Adrenal gland (tissue), 12 donors: ENCODE results near the gene GGN. TPM values are rescaled to one million over a fixed set of nuclear protein-coding genes. Genes with fewer than 3 reads are reported as not detected.

Source experiments
- DNase-seq, 7 donors: peaks; one replicate each; pipeline ENCODE4 v3.0.0-alpha.2; 2019 to 2020
- H3K27ac ChIP-seq, 5 donors: fragments of 200-600 bp; sonication (generic) in 4 of 5; 1 replicate in 3 of 5; 2 replicates in 2 of 5; pipeline versions ENCODE4 v1.5.1 to v1.8.0; 2016 to 2020; ENCODE audit warnings: mild to moderate bottlenecking in 1 of 5
- H3K27me3 ChIP-seq: fragments of 200-600 bp; 2 replicates; pipeline ENCODE4 v1.8.0; 2021
- H3K36me3 ChIP-seq, 2 donors: fragments of 200-600 bp; replicated peaks in 1 of 2; 1 replicate in 1 of 2; 2 replicates in 1 of 2; pipeline versions ENCODE4 v1.5.1 to v1.8.0; 2018 to 2022
- H3K4me1 ChIP-seq, 2 donors: fragments of 200-600 bp; replicated peaks in 1 of 2; 1 replicate in 1 of 2; 2 replicates in 1 of 2; pipeline versions ENCODE4 v1.5.1 to v1.8.0; 2018 to 2021
- H3K4me3 ChIP-seq, 4 donors: fragments of 200-600 bp; sonication (generic) in 3 of 4; one replicate each; pipeline ENCODE4 v1.5.1; 2016 to 2018
- H3K9me3 ChIP-seq, 3 donors: fragments of 200-600 bp; sonication (generic) in 1 of 3; replicated peaks in 1 of 3; 1 replicate in 2 of 3; 2 replicates in 1 of 3; pipeline versions ENCODE4 v1.5.1 to v1.8.0; 2016 to 2021
- CTCF ChIP-seq, 6 experiments: fragments of 450-650 bp in 4 of 6; fragments of 200-600 bp in 2 of 6; sonication (generic) in 1 of 6; IDR thresholded peaks; 1 replicate in 5 of 6; 2 replicates in 1 of 6; pipeline versions ENCODE4 v1.5.1 to v1.8.0; 2016 to 2021; ENCODE audit warnings: antibody characterized with exemption in 6 of 6, mild to moderate bottlenecking in 2 of 6, moderate library complexity in 1 of 6
- POLR2A ChIP-seq, 2 donors: fragments of 450-650 bp; IDR thresholded peaks; one replicate each; pipeline ENCODE4 v1.6.1; 2017; ENCODE audit warnings: antibody characterized with exemption in 2 of 2, mild to moderate bottlenecking in 2 of 2, moderate library complexity in 1 of 2
- WGBS, 4 donors: extraction: QIAGEN DNeasy Blood & Tissue Kit in 2 of 4; methylation state at CpG; one replicate each; pipeline versions ENCODE4 v1.1.5 to v1.1.7; 2013 to 2017; 5-methylcytosine and 5-hydroxymethylcytosine counted together
- intact Hi-C, 2 donors: fragments of 100-400 bp; cut with DNase I; formaldehyde crosslinking; loops; one replicate each; pipeline versions ENCODE4 v1.14.1 to v1.15.0; 2022 to 2023
- polyA plus RNA-seq, 3 donors: library from polyadenylated mRNA; stranded (reverse); fragments of 200-250 nt in 2 of 3; fragments of 350-450 nt in 1 of 3; fragmentation: Illumina TruSeq in 1 of 3; extraction: RNeasy Lipid Tissue Mini Kit (QIAGEN cat#74804) in 1 of 3; gene quantifications; one replicate each; pipeline ENCODE4 v1.2.3, GENCODE V29; 2013 to 2014
- total RNA-seq, 9 donors: library from RNA; depleted of rRNA in 4 of 9; stranded (reverse); fragments of >200 nt in 4 of 9; fragments of 120-200 nt in 1 of 9; fragmentation: NEBNext Ultra II Directional in 1 of 9; extraction: Animal tissue kit (Norgen Biotek cat#: 25700) in 1 of 9; gene quantifications; one replicate each; pipeline versions ENCODE4 v1.1.0 to v1.2.4, GENCODE V29; 2013 to 2023
- donor health status: healthy with polysubstance abuse.
- donor health status: Bipolar disorder and iron deficiency.
- donor health status: DM: yes; HTN: yes; CAD: no.
- donor health status: DM: no; HTN: no; CAD: no.
- donor health status: DM: no; HTN: no; CAD: no.
- donor health status: DM: yes; HTN: yes; CAD: no.

Gene GGN
- total and polyA plus RNA-seq, 12 donors = 0.57 to 1.6 (median 0.85) TPM; not detected in 4

- intact Hi-C loops = no loop called here
- Histone ChIP-seq H3K27me3 (no peaks in the 10 kb centered on the region), H3K36me3 (peaks cover 0 to 6% of the 10 kb centered on the region in 2 donors), H3K9me3 (no peaks in the 10 kb centered on the region), H3K27ac (peak within 1 kb of the TSS in 2 of 5 donors; percentile 62 to 81), H3K4me3 (peak within 1 kb of the TSS in 2 of 4 donors; percentile 22 to 58), H3K4me1 (peaks cover 14 to 29% of the 10 kb centered on the region in 2 donors)
- DNase-seq = peak in 5 of 7 donors; percentile 39 to 67 (median 49)
- 0 to 3% (median 1%) methylated on average over 6 to 41 of the region's 46 CpGs for WGBS, 4 donors
- TF ChIP-seq CTCF (IDR thresholded peaks at IDR 0.05) (no peak), POLR2A (IDR thresholded peaks at IDR 0.05) (no peak)
These were observed 691 bp upstream of the GGN start, which contains the start of gene SPRED3 for GRCh38 chr19:38388349-38389100. SPRED3 (plus strand) TSS chr19:38388697; CDS start chr19:38390303, 1,606 bp downstream.

- H3K27me3 ChIP-seq = no peaks in the 10 kb centered on the region
- TF ChIP-seq CTCF (IDR thresholded peaks at IDR 0.05) = no peak
- no peak for TF ChIP-seq POLR2A (IDR thresholded peaks at IDR 0.05)
- peak overlapping the region in 2 of 5 donors; percentile 62 to 81 for H3K27ac ChIP-seq
- peak overlapping the region in 1 of 4 donors; percentile 58 for H3K4me3 ChIP-seq
- H3K36me3 ChIP-seq = peaks cover 0 to 20% of the 10 kb centered on the region in 2 donors
- intact Hi-C loops = no loop called here
- H3K9me3 ChIP-seq = no peaks in the 10 kb centered on the region
- H3K4me1 ChIP-seq = peaks cover 14 to 29% of the 10 kb centered on the region in 2 donors
- DNase-seq = peak in 1 of 7 donors; percentile 20
- WGBS, 4 donors = 7 to 12% (median 9%) methylated on average over 4 to 36 of the region's 36 CpGs
These were observed 774 bp downstream of the GGN start for GRCh38 chr19:38386971-38387549.

GRCh38 chr19:38386300-38386970 lies 1.4 kb downstream of the GGN start:
- H3K4me3 ChIP-seq = no peak overlapping the region
- TF ChIP-seq CTCF (IDR thresholded peaks at IDR 0.05) (no peak), POLR2A (IDR thresholded peaks at IDR 0.05) (no peak)
- H3K27ac ChIP-seq = no peak overlapping the region
- peaks cover 0 to 26% of the 10 kb centered on the region in 2 donors for H3K36me3 ChIP-seq
- no peaks in the 10 kb centered on the region for H3K27me3 ChIP-seq
- intact Hi-C loops = no loop called here
- no peaks in the 10 kb centered on the region for H3K9me3 ChIP-seq
- 49 to 76% (median 56%) methylated on average over 18 to 61 of the region's 61 CpGs for WGBS, 4 donors
- peaks cover 14 to 29% of the 10 kb centered on the region in 2 donors for H3K4me1 ChIP-seq
- no peak for DNase-seq

- Histone ChIP-seq H3K9me3 (no peaks in the 10 kb centered on the region), H3K4me1 (peaks cover 14 to 29% of the 10 kb centered on the region in 2 donors), H3K27me3 (no peaks in the 10 kb centered on the region), H3K4me3 (no peak overlapping the region), H3K36me3 (peaks cover 0 to 32% of the 10 kb centered on the region in 2 donors), H3K27ac (no peak overlapping the region)
- DNase-seq = no peak
- TF ChIP-seq CTCF (IDR thresholded peaks at IDR 0.05) (no peak), POLR2A (IDR thresholded peaks at IDR 0.05) (no peak)
- intact Hi-C loops = no loop called here
- 62 to 81% (median 66%) methylated on average over 15 to 40 of the region's 40 CpGs for WGBS, 4 donors
These were observed 2.0 kb downstream of the GGN start for GRCh38 chr19:38385804-38386257.
